Lower lobe of right lung (tissue), 2 donors: ENCODE measurements around the gene M1AP. TPM values are rescaled to one million over a fixed set of nuclear protein-coding genes. Genes with fewer than 3 reads are reported as not detected.

Source experiments
- ATAC-seq, 2 donors: fragments of 200-7000 bp; cut with Tn5 transposase; one replicate each; pipeline ENCODE4 v1.9.1; 2020 to 2022; ENCODE audit warnings: mild to moderate bottlenecking in 2 of 2, moderate library complexity in 2 of 2
- DNase-seq: peaks from one replicate; pipeline ENCODE4 v3.0.0-alpha.2; 2020
- H3K27ac ChIP-seq: fragments of 200-600 bp; one replicate; pipeline ENCODE4 v1.8.0; 2022
- H3K27me3 ChIP-seq: fragments of 200-600 bp; one replicate; pipeline ENCODE4 v1.8.0; 2022; ENCODE audit warnings: low read depth
- H3K36me3 ChIP-seq: fragments of 200-600 bp; one replicate; pipeline ENCODE4 v1.8.0; 2022; ENCODE audit warnings: mild to moderate bottlenecking
- H3K4me1 ChIP-seq: fragments of 200-600 bp; one replicate; pipeline ENCODE4 v1.8.0; 2022
- H3K4me3 ChIP-seq: fragments of 200-600 bp; one replicate; pipeline ENCODE4 v1.8.0; 2022; ENCODE audit warnings: mild to moderate bottlenecking
- H3K9me3 ChIP-seq: fragments of 200-600 bp; one replicate; pipeline ENCODE4 v1.8.0; 2022
- intact Hi-C: fragments of 100-400 bp; cut with DNase I; formaldehyde crosslinking; loops from one replicate; pipeline ENCODE4 v1.11.0; 2022
- total RNA-seq: library from RNA; stranded (reverse); fragmentation: NEBNext Ultra II Directional; extraction: Animal tissue kit (Norgen Biotek cat#: 25700); gene quantifications from one replicate; pipeline ENCODE4 v1.2.1, GENCODE V29; 2021
- TF ChIP-seq, protein P1 (sequence below): fragments of 200-600 bp; IDR thresholded peaks from one replicate; pipeline ENCODE4 v1.8.0; 2022; ENCODE audit warnings: antibody characterized with exemption, mild to moderate bottlenecking
- donor health status: DM: no; HTN: yes; CAD: no; lungs with severe emphysema.

The M1AP gene
- total RNA-seq, 1 donor from 2014 or later: 1.8 TPM

DNA sequence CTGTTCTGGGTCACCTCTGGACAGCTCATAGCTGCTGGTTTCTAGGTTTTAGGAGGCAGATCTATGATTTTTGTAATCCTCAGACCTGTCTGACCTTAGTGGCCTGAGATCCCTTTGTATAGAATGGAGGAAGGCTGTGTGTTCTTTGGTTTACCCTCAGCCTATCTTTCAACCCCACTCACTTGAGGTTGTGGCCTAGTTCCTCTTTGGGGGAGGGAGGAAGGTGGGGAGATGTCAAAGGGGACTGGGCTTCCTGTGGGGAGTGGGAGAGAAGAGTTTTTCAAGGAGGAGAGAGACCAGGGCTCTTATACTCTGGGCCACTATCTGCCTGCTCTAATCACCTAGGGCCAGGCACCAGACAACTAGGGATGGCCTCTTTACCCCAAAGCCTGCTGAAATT lies 34.4 kb upstream of the M1AP start:
- intact Hi-C loops: no loop called here
- ATAC-seq (no peak), DNase-seq (no peak)
- TF ChIP-seq, protein P1, sequence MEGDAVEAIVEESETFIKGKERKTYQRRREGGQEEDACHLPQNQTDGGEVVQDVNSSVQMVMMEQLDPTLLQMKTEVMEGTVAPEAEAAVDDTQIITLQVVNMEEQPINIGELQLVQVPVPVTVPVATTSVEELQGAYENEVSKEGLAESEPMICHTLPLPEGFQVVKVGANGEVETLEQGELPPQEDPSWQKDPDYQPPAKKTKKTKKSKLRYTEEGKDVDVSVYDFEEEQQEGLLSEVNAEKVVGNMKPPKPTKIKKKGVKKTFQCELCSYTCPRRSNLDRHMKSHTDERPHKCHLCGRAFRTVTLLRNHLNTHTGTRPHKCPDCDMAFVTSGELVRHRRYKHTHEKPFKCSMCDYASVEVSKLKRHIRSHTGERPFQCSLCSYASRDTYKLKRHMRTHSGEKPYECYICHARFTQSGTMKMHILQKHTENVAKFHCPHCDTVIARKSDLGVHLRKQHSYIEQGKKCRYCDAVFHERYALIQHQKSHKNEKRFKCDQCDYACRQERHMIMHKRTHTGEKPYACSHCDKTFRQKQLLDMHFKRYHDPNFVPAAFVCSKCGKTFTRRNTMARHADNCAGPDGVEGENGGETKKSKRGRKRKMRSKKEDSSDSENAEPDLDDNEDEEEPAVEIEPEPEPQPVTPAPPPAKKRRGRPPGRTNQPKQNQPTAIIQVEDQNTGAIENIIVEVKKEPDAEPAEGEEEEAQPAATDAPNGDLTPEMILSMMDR: no peak
- Histone ChIP-seq H3K4me3 (no peak overlapping the region), H3K27me3 (no peaks in the 10 kb centered on the region), H3K4me1 (no peaks in the 10 kb centered on the region), H3K9me3 (no peaks in the 10 kb centered on the region), H3K36me3 (peaks cover 19% of the 10 kb centered on the region), H3K27ac (no peak overlapping the region)

GRCh38 chr2:74679615-74680014 lies 31.5 kb upstream of the M1AP start:
- intact Hi-C loops: no loop called here
- no peak for ATAC-seq
- Histone ChIP-seq H3K27me3 (no peaks in the 10 kb centered on the region), H3K4me1 (no peaks in the 10 kb centered on the region), H3K9me3 (no peaks in the 10 kb centered on the region), H3K36me3 (peaks cover 38% of the 10 kb centered on the region), H3K4me3 (no peak overlapping the region), H3K27ac (no peak overlapping the region)
- DNase-seq: no peak
- TF ChIP-seq, protein P1: no peak

DNA sequence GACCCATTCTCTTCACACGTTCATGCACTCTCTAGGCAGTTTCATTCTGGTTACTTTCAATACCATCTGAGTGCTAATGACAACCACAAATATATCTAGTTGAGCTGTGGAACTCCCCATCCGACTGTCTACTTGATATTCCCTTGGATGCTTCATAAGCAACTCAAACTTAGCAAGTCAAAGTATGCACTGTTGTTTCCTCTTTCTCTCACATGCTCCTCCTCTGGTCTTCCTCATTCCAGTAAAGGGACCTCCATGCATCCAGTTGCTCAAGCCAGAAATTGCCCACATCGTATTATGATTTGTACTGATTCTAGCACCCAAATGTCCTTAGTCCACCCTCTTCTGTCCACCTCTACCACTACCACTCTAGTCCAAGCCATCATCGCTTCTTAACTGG lies 28.2 kb upstream of the M1AP start:
- intact Hi-C loops: no loop called here
- TF ChIP-seq, protein P1: no peak
- no peaks in the 10 kb centered on the region for H3K27me3 ChIP-seq
- no peak overlapping the region for H3K27ac ChIP-seq
- H3K9me3 ChIP-seq: no peaks in the 10 kb centered on the region
- no peak for ATAC-seq
- no peak overlapping the region for H3K4me3 ChIP-seq
- H3K4me1 ChIP-seq: no peaks in the 10 kb centered on the region
- no peak for DNase-seq
- peaks cover 38% of the 10 kb centered on the region for H3K36me3 ChIP-seq

DNA sequence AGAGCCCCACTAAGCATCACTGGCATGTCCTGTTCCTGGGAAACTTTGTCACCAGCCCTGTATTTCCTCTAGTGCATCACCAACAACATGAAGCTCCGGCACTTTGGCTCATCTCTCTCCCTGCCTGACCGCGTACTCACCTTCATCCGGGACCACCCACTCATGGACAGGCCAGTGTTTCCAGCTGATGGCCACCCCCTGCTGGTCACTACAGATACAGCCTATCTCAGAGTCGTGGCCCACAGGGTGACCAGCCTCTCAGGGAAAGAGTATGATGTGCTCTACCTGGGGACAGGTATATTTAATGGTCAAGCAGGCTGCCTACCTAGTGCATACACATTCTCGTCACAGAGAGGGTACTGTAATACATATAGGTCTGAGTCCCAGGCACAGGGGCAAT lies 27.0 kb upstream of the M1AP start:
- TF ChIP-seq, protein P1: no peak
- Histone ChIP-seq H3K27ac (no peak overlapping the region), H3K9me3 (no peaks in the 10 kb centered on the region), H3K4me1 (no peaks in the 10 kb centered on the region), H3K27me3 (no peaks in the 10 kb centered on the region), H3K4me3 (no peak overlapping the region), H3K36me3 (peaks cover 28% of the 10 kb centered on the region)
- ATAC-seq (peak in 1 of 2 donors; percentile 15), DNase-seq (no peak)
- intact Hi-C loops: no loop called here

DNA sequence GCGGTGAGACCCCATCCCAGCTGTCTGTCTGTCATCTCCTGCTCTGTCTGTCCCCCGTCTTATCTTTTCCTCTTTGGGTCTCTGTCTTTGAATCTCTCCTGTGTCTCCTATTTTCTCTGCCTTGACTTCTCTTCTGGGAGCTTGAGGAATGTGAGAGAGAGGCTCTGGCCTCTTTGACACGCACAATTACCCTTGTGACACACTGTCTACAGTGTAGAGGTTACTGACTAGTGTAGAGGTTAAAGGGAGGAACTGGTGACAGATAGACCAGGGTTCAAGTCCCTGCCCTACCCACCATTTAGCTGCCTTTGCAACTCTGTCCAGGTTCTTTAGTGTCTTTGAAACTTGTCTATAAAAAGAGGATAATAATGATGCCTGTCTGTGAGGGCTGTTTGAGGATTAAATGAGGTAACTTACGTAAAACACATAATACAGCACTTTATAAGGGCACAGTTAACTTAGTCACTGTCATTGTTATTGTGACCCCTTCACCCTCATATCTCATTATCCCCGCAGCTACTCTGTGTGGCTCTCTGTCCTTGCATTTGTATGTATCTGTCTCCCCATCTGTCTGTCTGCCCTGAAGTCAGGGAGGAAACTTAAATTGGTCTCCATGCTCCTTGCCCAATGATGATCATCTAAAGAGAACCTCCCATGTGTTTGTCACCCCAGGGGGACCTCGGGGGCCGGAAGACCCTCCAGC lies 25.8 kb upstream of the M1AP start:
- Histone ChIP-seq H3K27ac (no peak overlapping the region), H3K4me1 (no peaks in the 10 kb centered on the region), H3K4me3 (no peak overlapping the region), H3K27me3 (no peaks in the 10 kb centered on the region), H3K36me3 (peaks cover 19% of the 10 kb centered on the region), H3K9me3 (no peaks in the 10 kb centered on the region)
- TF ChIP-seq, protein P1: no peak
- intact Hi-C loops: no loop called here
- ATAC-seq (no peak), DNase-seq (no peak)
